NCI-H2196 treated with DMSO at 0.1 percent for 48 hours (cell line): ENCODE measurements around the gene LRRFIP1.
"Not testable (repeated sequence)": the region's sequence is repeated elsewhere in the genome, so short reads cannot be mapped to it uniquely, and the experiment has no call there.

Experiments
- DNase-seq: peaks from one replicate; lab custom pipeline; 2025; ENCODE audit not compliant: unreplicated experiment; lab: John Stamatoyannopoulos, UW

LRRFIP1 gene

DNA sequence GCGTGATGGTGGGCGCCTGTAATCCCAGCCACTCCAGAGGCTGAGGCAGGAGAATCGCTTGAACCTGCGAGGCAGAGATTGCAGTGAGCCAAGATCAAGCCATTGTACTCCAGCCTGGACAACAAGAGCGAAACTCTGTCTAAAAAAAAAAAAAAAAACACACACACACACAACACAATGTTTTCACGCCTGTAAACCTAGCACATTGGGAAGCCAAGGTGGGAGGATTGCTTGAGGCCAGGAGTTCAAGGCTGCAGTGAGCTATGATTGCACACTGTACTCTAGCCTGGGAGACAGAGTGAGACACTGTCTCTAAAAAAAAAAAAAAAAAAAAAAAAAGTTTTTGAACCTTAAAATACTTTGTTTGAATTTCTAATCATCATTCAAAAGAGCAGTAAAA lies 137.7 kb downstream of the LRRFIP1 start:
- not testable (repeated sequence) for DNase-seq

DNA sequence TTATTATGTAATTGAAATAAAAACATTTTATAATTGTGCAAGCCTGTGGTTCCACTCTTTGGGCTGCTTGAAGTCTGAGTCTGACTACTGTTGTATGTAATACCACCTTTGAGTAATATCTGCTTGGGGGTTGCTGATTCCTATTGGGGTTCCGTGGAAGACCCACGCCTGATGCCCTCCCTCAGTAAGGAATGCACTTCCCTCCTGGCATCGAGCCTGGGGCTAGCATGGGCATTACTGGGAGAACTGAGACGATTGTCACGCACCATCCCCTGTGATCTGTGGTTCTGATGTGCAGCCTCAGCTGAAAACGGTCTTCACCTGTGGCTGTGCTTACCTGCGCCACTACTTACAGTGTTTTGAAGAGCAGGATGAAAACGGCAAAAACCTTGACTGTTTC lies 138.5 kb downstream of the LRRFIP1 start:
- DNase-seq, result no peak

DNA sequence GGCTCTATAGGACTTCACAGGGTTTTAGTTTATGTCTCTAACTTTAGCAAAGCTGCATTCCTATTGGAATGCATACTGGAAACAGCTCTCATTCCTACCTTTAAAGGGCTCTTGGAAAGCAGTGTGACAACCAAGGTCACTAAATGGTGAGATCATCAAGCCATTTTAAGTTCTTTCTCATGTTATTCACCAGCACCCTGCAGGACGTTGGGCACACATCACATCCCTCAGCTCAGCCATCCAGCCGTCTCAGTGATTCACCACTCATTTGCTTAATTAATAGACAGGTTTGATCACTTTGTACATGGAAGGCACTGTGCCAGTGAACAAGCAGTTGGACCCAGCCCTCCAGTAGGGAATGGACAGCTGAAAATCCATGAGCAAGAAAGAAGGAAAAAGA lies 139.0 kb downstream of the LRRFIP1 start:
- DNase-seq, result no peak

DNA sequence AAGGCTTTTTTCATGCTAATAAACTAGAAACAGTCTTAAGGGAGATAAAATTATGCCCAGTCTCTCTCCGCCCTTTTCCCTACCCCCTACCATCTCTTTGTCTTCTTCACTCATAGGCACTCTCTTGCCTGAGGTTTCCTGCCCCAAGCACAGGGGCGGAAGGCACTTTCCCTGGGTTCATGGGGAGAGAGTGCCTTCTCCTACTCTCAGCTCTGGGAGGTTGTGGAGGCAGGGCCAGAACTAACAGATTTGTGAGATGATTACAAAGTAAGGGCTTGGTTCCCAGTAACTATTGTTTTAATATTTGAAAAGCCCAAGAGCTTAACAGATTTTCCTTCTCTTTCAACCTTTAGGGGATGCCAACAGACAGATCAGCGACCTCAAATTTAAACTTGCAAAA lies 145.1 kb downstream of the LRRFIP1 start:
- no peak for DNase-seq

DNA sequence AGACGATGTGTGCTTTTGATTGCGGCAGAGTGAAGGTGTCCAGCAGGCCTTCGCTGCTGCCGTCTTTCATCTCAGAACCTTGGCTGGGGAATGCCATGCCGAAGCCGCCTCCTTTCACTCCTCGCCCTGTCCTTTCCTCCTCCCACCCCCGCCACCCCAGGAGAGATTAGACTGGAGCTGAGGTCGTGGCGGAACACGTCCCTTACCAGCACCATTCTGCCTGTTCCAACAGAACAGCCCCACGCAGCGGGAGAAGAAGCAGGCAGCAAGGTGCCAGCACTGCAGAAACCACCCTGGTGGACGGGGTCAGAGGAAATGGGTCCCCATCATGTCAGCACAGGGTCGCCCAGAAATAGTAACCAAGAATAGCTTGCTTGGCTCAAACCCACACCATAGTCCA lies 146.4 kb downstream of the LRRFIP1 start:
- no peak for DNase-seq

DNA sequence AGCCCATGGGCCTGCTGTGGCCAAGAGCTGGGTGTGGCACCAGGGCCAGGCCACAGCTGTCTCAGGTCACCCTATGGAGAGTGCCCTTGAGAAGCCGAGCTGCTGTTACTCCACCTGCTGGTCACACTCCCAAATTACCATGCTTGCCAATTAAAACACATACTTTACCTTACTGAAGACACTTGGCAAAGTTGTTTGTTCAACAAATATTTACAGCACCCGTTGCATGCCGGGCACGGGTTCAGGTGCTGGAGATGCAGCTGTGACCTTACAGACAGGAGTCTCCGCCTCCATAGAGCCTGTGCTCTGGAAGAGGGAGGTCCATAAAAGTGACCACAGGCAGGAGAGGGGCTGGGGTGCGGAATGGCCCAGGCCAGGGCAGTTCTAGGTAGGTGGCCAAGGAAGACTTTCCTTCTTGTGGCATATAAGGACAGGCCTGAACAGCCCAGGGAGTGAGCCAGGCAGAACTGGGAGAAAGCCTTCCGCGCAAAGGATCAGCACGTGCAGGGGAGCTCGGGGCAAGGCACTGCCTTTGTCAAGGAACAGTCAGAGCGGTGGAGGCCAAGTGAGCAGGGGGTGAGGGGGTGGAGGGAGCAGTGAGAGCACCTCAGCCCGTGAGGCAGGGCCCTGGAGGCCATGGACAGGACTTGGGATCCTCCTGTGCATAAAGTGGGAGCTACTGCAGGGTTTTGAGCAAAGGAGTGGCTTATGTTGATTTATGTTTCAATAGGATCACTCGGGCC lies 147.6 kb downstream of the LRRFIP1 start:
- DNase-seq, result peak; percentile 73

GRCh38 chr2:237779521-237779920 lies 152.1 kb downstream of the LRRFIP1 start:
- no peak for DNase-seq

DNA sequence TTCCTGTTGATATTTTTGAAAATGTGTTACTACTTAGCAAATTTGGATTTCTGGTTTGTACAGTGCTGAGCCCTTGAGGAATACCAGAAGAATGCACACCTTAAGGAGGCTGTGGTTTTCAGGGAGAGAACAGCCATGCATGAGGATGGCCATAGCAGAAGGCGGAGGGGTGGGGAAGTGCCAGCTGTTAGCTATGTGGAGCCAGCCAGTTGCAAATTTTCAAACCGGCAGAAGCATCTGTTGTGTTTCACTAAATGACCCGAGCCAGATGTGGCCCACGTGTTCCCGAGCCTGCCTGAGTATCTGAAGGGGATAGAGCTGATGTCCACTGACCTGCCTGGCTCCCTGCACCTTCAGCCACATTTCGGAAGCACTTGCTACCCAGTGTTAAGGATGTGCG lies 154.8 kb downstream of the LRRFIP1 start:
- DNase-seq, result no peak

GRCh38 chr2:237783678-237784077 lies 156.3 kb downstream of the LRRFIP1 start:
- not testable (repeated sequence) for DNase-seq

GRCh38 chr2:237786936-237787335 lies 159.5 kb downstream of the LRRFIP1 start:
- no peak for DNase-seq

DNA sequence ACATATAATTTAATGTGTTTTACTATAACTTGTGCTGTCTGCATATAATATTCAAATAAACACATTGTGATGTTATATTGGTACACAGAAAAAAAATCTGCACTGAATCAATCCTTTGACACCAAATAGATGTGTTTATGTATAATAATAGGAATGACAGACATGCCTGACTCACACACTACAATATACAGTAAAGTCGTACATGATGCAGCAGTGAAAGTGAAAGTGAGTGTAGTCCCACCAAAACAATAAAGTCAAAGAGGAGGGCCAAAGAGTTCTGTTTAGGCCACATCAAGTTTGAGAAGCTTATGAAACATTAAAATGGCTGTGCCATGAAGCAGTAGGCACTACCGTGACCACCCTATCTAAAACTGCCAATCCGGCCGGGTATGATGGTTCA lies 163.0 kb downstream of the LRRFIP1 start:
- DNase-seq, result no peak

DNA sequence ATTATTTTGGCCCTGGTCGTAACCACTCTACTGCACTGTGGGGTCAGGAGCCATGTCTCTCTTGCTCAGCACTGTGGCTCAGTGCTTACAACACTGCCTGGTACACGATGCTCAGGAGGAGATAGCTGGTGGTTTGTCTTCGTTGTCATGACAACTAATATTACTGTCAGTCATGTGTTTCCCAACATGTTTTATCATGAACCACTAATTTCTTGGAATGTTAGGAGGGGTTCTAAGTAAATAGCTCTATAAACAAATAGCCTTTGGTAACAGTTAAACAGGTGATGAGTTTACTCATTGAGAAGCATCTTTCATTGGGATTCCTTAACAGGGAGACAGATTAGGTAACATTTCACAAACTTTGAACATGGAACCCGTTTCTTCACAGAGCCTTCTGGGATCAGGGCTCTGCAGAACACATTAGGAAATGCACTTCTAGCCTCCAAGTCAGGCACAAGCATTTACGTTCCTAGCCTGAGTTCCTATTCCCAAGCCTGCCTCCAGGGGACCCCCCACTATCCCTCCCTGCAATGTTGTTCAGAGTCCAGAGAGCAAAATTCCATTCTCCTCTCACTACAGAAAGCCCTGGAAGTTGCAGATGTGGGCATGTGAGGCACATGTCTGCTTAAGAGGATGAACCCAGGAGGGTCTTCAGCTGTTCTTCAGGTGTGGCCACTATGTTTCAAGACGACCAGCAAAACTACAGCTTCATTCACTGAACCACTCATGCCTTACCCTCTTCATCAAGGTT lies 164.8 kb downstream of the LRRFIP1 start:
- no peak for DNase-seq

DNA sequence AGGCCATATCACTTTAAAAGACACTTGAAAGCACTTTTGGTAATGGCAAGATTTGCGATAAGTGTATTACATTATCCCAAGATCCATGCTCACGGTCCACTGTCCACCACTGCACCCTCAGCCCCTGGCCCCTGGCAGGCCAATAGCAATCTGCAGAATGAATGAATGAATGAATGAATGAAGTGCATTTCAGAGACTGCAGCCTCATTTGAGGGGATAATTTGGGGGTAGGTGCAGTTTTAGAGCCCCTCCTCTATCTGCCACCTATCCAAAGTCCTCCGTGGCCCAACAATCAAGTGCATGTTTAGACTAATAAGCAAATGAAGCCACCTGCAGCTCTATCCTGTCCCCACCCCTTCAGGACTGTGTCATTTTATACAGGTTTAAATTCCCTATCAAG lies 169.9 kb downstream of the LRRFIP1 start:
- DNase-seq, result no peak

DNA sequence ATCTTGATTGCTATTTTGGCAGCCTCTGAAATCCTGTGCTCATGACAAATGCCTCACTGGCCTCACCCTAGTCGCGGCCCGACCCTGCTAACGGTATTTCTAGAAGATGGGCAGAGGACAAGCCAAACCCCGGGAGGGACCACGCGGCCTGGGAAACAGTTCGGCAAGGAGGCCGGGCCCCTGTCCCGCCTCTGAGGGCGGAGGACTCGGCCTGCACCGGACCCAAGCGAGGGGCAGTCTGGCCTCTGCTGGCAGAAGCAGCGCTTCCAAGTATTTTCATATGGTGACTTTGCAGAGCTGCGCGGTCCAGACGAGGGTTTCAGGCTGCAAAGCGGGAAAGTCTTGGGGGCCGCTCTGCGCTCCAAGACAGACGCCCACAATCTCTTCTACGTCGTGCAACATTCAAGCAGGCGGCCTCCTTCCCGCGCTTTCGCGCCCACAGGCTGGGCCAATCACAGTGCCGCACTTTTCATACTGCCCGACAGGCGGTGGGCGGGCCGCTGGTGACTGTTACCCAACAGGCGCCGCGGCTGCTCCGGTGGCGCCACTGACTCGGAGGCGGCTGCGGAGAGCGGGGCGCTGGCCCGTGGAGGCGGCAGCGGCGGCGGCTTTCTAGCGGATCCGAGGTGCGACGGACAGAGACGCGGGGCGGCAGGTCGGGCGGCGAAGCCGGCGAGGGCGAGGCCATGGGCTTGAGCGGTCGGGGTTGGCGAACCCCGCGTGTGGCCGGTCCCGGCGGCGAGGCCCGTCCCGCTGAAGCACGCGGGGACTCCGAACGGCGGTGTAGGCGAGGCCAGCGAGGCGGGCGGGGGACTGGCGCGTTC lies 171.1 kb downstream of the LRRFIP1 start, which contains the start of gene RBM44:
Gene RBM44 (plus strand): TSS at position 544 of the 824 bp plus-strand sequence. CDS start 14,831 bp downstream, outside the sequence.
- DNase-seq, result no peak

GRCh38 chr2:237799060-237799428 lies 171.7 kb downstream of the LRRFIP1 start:
- DNase-seq, result no peak

DNA sequence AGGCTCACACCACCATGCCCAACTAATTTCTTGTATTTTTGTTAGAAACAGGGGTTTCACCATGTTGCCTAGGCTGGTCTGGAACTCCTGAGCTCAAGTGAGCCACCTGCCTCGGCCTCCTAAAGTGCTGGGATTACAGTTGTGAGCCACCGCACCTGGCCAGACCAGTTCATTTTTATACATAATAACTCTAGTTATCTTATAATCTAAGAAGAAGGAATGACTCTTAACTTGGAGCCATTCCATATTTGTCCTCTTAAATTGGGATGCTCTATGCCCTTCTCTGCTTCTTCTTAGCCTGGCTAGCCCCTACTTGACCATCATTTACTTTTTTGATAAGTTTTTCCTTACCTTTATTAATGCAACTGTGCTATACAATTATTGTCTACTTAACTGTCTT lies 174.1 kb downstream of the LRRFIP1 start:
- DNase-seq, result no peak

GRCh38 chr2:237806334-237806733 lies 178.9 kb downstream of the LRRFIP1 start:
- DNase-seq, result no peak

GRCh38 chr2:237815637-237816036 lies 188.2 kb downstream of the LRRFIP1 start:
- DNase-seq, result no peak

DNA sequence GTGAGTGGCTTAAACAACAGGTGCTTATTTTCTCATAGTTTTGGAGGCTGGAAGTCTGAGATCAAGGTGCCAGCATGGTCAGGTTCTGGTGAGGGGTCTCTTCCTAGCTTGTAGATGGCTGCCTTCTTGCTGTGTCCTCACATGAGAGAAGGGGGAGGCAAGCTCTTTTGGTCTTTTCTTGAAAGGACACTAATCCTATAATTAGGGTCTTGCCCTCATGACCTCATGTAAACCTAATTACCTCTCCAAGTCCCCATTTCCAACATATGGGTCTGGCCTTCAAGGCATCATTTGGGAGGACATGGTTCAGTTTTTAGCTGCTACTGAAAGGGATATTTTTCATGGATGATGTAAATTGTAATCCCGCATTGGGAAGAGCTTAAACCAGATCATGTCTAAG lies 189.1 kb downstream of the LRRFIP1 start:
- DNase-seq, result no peak

- DNase-seq, result no peak
These were observed 190.7 kb downstream of the LRRFIP1 start for GRCh38 chr2:237818066-237818473.

DNA sequence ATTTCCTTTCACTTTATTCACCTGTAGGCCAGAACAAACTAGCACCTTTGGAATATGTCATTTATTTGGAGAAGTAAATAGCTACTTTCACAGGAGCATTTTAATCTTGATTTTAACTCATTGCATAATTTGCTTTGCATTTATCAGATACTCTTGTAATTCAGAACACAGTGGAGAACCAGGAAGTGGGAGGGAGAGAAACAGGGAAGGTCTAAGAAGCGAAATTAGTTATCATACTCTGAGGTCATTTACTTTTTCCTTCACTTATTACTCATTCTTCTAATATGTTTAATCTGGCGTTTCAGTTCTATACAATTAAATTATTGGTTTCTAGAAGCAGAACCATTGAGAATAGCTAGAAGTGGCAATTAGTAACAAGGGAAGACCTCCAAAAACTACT lies 191.8 kb downstream of the LRRFIP1 start:
- DNase-seq, result no peak

DNA sequence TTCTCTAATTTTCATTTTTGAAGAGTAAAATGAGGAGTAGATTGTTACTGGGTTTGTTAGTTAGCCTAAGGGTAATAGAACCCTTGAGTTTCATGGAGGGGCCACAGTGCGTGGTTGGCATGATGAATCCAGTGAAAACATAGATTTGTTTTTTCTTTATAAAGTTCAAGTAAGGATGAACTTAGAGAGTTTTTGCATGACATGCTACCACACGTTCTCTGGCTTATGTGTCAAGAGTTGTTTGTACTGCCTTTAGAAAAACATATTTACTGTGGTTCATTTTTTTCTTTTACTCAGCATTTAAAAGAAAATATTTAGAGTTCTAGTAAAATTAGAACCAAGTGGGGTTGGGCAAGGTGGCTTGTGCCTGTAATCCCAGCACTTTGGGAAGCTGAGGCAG lies 193.0 kb downstream of the LRRFIP1 start:
- no peak for DNase-seq
